Jurkat, Clone E6-1 (cell line): Measurements from ENCODE around the gene ARHGAP1.
"Not testable (repeated sequence)": the region's sequence is repeated elsewhere in the genome, so short reads cannot be mapped to it uniquely, and the experiment has no call there.

Experiments used
- DNase-seq: peaks from one replicate; pipeline ENCODE4 v3.0.0-alpha.2; 2011; ENCODE audit warnings: low read depth, low spot score
- H3K4me3 ChIP-seq: 2 replicates; pipeline ENCODE4 v1.5.1; 2011; ENCODE audit warnings: mild to moderate bottlenecking, low read length, control low read depth, moderate library complexity

The ARHGAP1 gene

GRCh38 chr11:46677169-46677568 lies 23.2 kb downstream of the ARHGAP1 start:
- H3K4me3 ChIP-seq, result no peak overlapping the region
- no peak for DNase-seq

GRCh38 chr11:46676436-46677158 lies 23.8 kb downstream of the ARHGAP1 start:
- no peak for DNase-seq
- no peak overlapping the region for H3K4me3 ChIP-seq

- no peak overlapping the region for H3K4me3 ChIP-seq
- DNase-seq, result no peak
These were observed 24.5 kb downstream of the ARHGAP1 start for GRCh38 chr11:46675949-46676348.

GRCh38 chr11:46675288-46675851 lies 25.0 kb downstream of the ARHGAP1 start:
- H3K4me3 ChIP-seq, result no peak overlapping the region
- DNase-seq, result no peak

GRCh38 chr11:46674463-46675287 lies 25.7 kb downstream of the ARHGAP1 start:
- DNase-seq, result peak; percentile 78
- no peak overlapping the region for H3K4me3 ChIP-seq

GRCh38 chr11:46673713-46674462 lies 26.5 kb downstream of the ARHGAP1 start:
- H3K4me3 ChIP-seq, result no peak overlapping the region
- DNase-seq, result peak; percentile 41

- no peak overlapping the region for H3K4me3 ChIP-seq
- no peak for DNase-seq
These were observed 28.0 kb downstream of the ARHGAP1 start for GRCh38 chr11:46672381-46672839.

GRCh38 chr11:46671958-46672315 lies 28.5 kb downstream of the ARHGAP1 start:
- H3K4me3 ChIP-seq, result no peak overlapping the region
- no peak for DNase-seq

- H3K4me3 ChIP-seq, result peak overlapping the region; percentile 11
- DNase-seq, result not testable (repeated sequence)
These were observed 29.9 kb downstream of the ARHGAP1 start for GRCh38 chr11:46670521-46670920.

GRCh38 chr11:46669711-46670139 lies 30.7 kb downstream of the ARHGAP1 start:
- no peak for DNase-seq
- no peak overlapping the region for H3K4me3 ChIP-seq

- H3K4me3 ChIP-seq, result no peak overlapping the region
- no peak for DNase-seq
These were observed 31.8 kb downstream of the ARHGAP1 start for GRCh38 chr11:46668480-46669085.

GRCh38 chr11:46667043-46667481 lies 33.4 kb downstream of the ARHGAP1 start:
- H3K4me3 ChIP-seq, result no peak overlapping the region
- no peak for DNase-seq

GRCh38 chr11:46666516-46666915 lies 33.9 kb downstream of the ARHGAP1 start:
- DNase-seq, result no peak
- no peak overlapping the region for H3K4me3 ChIP-seq

GRCh38 chr11:46665356-46665755 lies 35.1 kb downstream of the ARHGAP1 start:
- H3K4me3 ChIP-seq, result no peak overlapping the region
- DNase-seq, result no peak

GRCh38 chr11:46664612-46665011 lies 35.8 kb downstream of the ARHGAP1 start:
- no peak overlapping the region for H3K4me3 ChIP-seq
- no peak for DNase-seq

- H3K4me3 ChIP-seq, result no peak overlapping the region
- DNase-seq, result peak; percentile 72
These were observed 37.0 kb downstream of the ARHGAP1 start for GRCh38 chr11:46663277-46663940.

- DNase-seq, result no peak
- H3K4me3 ChIP-seq, result no peak overlapping the region
These were observed 38.1 kb downstream of the ARHGAP1 start for GRCh38 chr11:46662366-46662765.

- DNase-seq, result no peak
- H3K4me3 ChIP-seq, result no peak overlapping the region
These were observed 38.6 kb downstream of the ARHGAP1 start for GRCh38 chr11:46661836-46662235.
